ENCODE data around the gene CNTNAP2.

The CNTNAP2 gene

DNA sequence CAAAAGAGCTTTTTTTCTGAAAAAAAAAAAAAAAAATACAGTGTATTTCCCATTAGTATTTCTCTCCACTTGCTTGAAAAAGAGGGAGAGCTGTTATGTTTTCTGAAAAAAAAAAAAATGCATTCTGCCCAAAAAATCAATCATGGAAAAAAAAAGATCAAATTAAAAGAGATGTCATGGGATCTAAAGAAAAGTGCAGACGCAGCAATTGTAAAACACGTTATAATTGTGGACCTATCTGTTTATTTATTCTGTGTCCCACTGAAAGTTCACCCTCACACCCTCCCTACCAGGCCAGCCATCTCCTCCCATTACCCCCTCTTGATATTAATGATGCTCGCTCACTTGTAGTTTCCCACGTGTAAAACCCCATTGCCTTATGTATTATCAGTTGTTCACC lies 1800.0 kb downstream of the CNTNAP2 start:
- TF ChIP-seq, protein P1, sequence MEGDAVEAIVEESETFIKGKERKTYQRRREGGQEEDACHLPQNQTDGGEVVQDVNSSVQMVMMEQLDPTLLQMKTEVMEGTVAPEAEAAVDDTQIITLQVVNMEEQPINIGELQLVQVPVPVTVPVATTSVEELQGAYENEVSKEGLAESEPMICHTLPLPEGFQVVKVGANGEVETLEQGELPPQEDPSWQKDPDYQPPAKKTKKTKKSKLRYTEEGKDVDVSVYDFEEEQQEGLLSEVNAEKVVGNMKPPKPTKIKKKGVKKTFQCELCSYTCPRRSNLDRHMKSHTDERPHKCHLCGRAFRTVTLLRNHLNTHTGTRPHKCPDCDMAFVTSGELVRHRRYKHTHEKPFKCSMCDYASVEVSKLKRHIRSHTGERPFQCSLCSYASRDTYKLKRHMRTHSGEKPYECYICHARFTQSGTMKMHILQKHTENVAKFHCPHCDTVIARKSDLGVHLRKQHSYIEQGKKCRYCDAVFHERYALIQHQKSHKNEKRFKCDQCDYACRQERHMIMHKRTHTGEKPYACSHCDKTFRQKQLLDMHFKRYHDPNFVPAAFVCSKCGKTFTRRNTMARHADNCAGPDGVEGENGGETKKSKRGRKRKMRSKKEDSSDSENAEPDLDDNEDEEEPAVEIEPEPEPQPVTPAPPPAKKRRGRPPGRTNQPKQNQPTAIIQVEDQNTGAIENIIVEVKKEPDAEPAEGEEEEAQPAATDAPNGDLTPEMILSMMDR (IDR thresholded peaks at IDR 0.05; ENCODE audit: control insufficient read depth, extremely low read depth, insufficient read depth): no peak
- no peak for DNase-seq (ENCODE audit: low read depth)
- H3K4me3 ChIP-seq (ENCODE audit: low read depth, low read length): no peak overlapping the region

DNA sequence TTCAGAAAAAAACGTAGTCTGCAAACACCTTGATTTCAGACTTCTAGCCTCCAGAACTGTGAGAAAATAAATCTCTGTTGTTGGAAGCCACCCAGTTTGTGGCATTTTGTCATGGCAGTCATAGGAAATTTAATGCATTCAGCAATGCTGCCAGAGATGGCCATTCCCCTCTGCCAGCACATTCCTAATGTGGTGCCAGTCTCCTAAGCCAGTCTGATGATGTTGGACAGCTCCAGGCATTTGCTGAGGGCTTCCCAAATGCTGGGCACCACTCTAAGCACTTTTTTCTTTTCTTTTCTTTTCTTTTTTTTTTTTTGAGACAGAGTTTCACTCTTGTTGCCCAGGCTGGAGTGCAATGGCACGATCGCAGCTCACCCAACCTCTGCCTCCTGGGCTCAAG lies 1807.2 kb downstream of the CNTNAP2 start:
- TF ChIP-seq, protein P1 (IDR thresholded peaks at IDR 0.05; ENCODE audit: control insufficient read depth, extremely low read depth, insufficient read depth): no peak
- H3K4me3 ChIP-seq (ENCODE audit: low read depth, low read length): no peak overlapping the region
- DNase-seq (ENCODE audit: low read depth): no peak

DNA sequence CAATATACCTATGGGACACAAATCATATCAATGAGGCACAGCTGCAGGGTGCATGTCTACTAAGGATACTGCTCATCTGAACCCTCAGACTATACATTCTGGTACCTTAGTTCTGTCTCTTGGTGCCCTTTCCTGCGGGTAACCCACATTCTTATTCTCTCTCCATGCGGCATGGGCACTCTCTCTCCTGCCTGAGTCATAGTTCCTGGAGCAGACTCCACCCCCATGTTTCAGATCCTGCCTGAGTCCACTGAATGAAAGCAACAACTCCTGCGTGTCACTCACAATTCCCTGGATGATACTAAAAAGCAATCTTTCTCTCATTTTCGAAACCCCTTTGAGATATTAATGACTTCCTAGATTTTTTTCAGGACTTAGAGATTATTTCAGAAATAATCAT lies 1820.8 kb downstream of the CNTNAP2 start:
- TF ChIP-seq, protein P1 (IDR thresholded peaks at IDR 0.05; ENCODE audit: control insufficient read depth, extremely low read depth, insufficient read depth): no peak
- H3K4me3 ChIP-seq (ENCODE audit: low read depth, low read length): no peak overlapping the region
- no peak for DNase-seq (ENCODE audit: low read depth)

DNA sequence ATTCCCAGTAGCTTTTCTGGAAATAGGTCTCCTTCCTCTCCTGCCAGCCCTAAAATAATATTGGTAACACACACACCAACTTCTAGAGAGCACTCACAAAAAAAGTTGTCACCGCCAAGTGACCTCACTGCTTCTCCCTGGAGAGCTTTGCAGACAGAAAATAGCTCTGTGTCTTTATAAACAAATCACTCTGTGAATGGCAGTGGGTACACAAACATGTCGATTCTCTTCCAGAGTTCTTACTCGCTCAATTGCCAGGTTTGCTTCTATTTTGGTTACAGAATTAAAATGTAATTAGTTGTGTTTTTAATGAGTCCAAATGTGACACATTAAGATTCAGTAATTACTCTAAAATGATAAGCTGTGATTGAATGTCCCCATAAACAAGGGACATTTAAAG lies 1824.8 kb downstream of the CNTNAP2 start:
- DNase-seq (ENCODE audit: low read depth): no peak
- TF ChIP-seq, protein P1 (IDR thresholded peaks at IDR 0.05; ENCODE audit: control insufficient read depth, extremely low read depth, insufficient read depth): no peak
- no peak overlapping the region for H3K4me3 ChIP-seq (ENCODE audit: low read depth, low read length)

DNA sequence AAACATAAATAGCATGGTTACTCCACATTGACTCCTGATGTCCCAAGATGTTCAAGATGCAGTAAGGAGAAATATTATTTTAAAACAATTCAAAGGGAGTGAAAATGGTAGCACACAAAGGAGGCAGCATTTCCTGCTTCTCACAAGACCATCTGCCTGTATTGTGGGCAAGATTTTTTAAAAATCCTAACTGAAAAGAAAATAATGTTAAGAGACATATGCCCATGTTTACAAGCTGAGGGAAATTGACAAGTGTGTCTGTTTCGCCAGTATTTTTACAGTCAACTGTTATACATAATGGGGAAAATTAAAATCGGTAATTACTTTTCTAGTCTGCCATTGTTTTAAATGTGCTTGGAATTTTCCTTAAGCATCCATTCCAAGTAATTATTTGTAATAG lies 1827.7 kb downstream of the CNTNAP2 start:
- DNase-seq (ENCODE audit: low read depth): no peak
- TF ChIP-seq, protein P1 (IDR thresholded peaks at IDR 0.05; ENCODE audit: control insufficient read depth, extremely low read depth, insufficient read depth): no peak
- H3K4me3 ChIP-seq (ENCODE audit: low read depth, low read length): no peak overlapping the region

DNA sequence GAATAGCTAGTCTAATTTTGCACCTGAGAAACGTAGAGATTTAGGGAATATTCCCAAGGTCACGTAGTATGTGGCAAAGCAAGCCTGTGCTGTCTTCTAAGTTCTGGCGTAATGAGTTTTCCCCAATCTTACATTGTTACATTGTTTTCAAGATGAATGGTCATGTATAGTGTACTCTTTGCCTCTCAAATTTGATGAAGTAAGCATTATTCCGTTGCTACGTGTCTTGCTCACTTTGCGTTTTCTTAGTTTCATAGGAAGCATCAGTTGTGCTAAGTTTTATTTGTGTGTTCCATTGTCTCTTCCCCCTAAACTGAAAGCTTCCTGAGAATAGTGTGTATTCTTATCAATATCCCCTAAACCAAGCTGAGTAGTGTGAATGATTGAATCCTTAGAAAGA lies 1836.3 kb downstream of the CNTNAP2 start:
- no peak overlapping the region for H3K4me3 ChIP-seq (ENCODE audit: low read depth, low read length)
- no peak for DNase-seq (ENCODE audit: low read depth)
- TF ChIP-seq, protein P1 (IDR thresholded peaks at IDR 0.05; ENCODE audit: control insufficient read depth, extremely low read depth, insufficient read depth): no peak

DNA sequence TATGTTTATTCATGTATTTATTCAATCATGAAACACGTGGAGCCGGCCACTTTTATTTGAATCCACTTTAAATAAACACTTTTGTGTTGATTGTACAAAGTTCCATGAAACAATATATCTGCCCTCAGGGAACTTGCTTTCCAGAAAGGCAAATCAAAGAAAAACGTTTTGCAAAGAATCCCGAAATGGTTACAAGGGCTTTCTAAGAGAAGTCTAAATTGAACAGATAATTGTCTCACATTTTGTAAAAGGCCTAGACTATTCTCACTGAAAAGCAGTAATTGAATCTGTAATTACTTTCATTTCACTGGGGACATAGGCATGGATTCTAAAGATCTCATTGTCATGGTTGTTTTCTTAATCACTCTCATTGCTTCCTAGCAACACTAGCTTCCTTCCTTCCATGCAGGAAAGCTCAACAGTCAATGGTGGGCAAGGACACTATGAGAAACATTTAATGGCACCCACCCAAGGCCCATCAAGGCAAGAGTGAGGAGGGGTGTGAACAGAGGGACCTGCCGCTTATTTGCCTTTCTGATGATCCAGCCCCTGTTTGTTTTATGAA lies 1851.5 kb downstream of the CNTNAP2 start:
- no peak overlapping the region for H3K4me3 ChIP-seq (ENCODE audit: low read depth, low read length)
- TF ChIP-seq, protein P1 (IDR thresholded peaks at IDR 0.05; ENCODE audit: control insufficient read depth, extremely low read depth, insufficient read depth): no peak
- no peak for DNase-seq (ENCODE audit: low read depth)
